Measurements from ENCODE around the gene STXBP6. TPM values are rescaled to one million over a fixed set of nuclear protein-coding genes. Genes with fewer than 3 reads are reported as not detected.
A peak's percentile ranks its signal among the peaks of the same experiment; 100 is the strongest.

Gene STXBP6
- 10 to 100 TPM; 14.4 to 28.2 (median 20.9) TPM for polyA plus RNA-seq (ENCODE audit: insufficient read length in 10 of 10)
- long read RNA-seq, donor 1, full-length matches to known transcripts, result 6 of 6 reads
- long read RNA-seq, donor 1, partial matches to known transcripts, result 0 of 6 reads
- long read RNA-seq, donor 1, other reads (novel, unspliced or antisense), result 0 of 6 reads
- long read RNA-seq, donor 2, full-length matches to known transcripts, result 6 of 6 reads
- long read RNA-seq, donor 2, partial matches to known transcripts, result 0 of 6 reads
- long read RNA-seq, donor 2, other reads (novel, unspliced or antisense), result 0 of 6 reads
- long read RNA-seq, donor 3, result 0 reads
- long read RNA-seq, donor 4, full-length matches to known transcripts, result 3 of 3 reads
- long read RNA-seq, donor 4, partial matches to known transcripts, result 0 of 3 reads
- long read RNA-seq, donor 4, other reads (novel, unspliced or antisense), result 0 of 3 reads
- long read RNA-seq, donor 5, full-length matches to known transcripts, result 11 of 11 reads
- long read RNA-seq, donor 5, partial matches to known transcripts, result 0 of 11 reads
- long read RNA-seq, donor 5, other reads (novel, unspliced or antisense), result 0 of 11 reads
- long read RNA-seq, donor 6, full-length matches to known transcripts, result 11 of 11 reads
- long read RNA-seq, donor 6, partial matches to known transcripts, result 0 of 11 reads
- long read RNA-seq, donor 6, other reads (novel, unspliced or antisense), result 0 of 11 reads
- long read RNA-seq, donor 7, full-length matches to known transcripts, result 4 of 4 reads
- long read RNA-seq, donor 7, partial matches to known transcripts, result 0 of 4 reads
- long read RNA-seq, donor 7, other reads (novel, unspliced or antisense), result 0 of 4 reads
- long read RNA-seq, donor 8, full-length matches to known transcripts, result 6 of 6 reads
- long read RNA-seq, donor 8, partial matches to known transcripts, result 0 of 6 reads
- long read RNA-seq, donor 8, other reads (novel, unspliced or antisense), result 0 of 6 reads
- long read RNA-seq, donor 9, result 0 reads

DNA sequence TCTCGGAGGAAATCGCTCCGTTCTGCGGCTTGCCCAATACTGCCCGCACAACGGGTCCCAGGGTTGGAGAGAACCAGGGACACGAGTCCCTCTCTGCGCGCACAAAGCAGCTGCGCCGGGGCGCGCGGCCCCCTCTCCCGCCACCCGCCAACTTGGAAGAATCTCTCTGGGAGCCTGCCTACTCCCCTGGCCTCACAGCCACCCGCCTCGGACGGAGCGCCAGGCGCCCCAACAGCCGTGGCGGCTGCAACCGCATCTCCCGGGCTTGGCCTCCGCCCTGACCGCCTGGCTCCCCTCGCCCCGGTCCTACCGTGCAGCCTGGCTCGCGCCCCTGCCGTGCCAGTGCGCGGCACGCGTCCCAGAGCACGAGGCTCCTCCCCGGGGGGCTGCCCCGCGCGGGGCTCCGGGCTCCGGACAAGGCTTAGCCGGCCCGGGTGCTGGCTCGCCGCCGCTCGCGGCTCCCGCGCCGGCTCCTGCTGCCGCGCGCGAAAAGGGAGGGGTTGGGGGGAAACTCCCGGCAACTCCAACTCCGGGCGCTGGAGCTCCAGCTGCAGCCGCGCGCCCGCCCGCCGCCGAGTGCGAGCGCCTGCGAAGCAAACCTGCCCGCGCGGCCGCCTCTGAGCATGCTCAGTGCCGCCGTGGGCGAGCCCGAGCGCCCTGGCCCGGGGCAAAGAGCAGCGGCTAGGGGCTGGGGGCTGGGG lies at the start of gene STXBP6:
Gene STXBP6, minus strand, starts transcription at position 580 of the 701 bp plus-strand sequence. CDS start 75,329 bp downstream, outside the sequence.
- peak; percentile 76 to 93 (median 86) for DNase-seq

DNA sequence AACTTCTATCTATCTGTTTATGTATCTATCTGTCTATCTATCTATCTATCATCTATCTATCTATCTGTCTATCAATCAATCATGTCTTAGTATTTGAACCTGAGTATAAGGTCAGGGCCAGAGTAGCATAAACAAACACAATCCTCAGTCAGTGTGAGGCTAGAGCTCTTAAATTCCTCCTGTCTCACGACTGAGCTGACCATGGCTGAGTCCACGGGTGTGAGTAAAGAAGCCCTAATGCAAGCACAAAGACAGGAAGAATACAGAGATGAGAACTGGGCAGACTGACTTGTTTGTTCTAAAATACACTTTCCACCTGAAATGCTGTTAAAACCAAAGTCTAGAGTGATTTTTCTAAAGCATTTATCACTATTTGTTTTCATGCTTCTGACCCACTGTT lies 47.2 kb upstream of the STXBP6 start:
- no peak for DNase-seq

DNA sequence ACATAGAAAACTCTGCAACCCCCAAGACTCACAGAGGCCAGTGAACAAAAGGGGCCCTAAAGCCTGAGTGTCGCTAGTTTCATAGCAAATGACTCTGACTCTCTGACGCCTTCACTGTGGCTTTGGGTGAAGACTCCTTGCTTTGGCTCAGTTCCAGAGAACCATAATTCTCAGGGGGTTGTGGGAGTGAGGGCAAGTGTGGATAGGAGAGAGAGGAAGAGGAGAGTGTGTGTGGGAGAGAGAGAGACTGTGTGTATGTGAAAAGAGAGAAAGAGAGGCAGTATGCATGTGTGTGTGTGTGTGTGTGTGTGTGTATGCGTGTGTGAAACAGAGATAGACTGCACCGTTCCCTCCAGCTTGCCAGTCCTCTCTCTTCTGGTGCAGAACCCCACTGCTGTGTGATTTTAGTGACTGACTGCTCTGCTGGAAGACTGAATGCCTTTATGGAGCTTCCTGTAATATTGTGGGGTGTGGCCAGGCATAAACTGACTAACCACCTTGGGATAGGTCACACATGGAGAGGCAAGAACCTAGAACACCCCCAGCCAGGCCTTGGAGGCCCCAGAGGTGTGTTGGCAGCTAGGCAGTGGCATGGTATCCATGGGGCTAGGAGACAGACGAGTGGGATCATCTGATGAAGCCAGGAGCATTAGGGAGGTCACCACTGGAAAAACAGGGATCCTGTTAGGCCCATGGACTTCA lies 45.9 kb upstream of the STXBP6 start:
- DNase-seq, result no peak

GRCh38 chr14:25094171-25094907 lies 44.4 kb upstream of the STXBP6 start:
- no peak for DNase-seq

- DNase-seq, result no peak
Measured at GRCh38 chr14:25092258-25092740, 42.4 kb upstream of the STXBP6 start.

DNA sequence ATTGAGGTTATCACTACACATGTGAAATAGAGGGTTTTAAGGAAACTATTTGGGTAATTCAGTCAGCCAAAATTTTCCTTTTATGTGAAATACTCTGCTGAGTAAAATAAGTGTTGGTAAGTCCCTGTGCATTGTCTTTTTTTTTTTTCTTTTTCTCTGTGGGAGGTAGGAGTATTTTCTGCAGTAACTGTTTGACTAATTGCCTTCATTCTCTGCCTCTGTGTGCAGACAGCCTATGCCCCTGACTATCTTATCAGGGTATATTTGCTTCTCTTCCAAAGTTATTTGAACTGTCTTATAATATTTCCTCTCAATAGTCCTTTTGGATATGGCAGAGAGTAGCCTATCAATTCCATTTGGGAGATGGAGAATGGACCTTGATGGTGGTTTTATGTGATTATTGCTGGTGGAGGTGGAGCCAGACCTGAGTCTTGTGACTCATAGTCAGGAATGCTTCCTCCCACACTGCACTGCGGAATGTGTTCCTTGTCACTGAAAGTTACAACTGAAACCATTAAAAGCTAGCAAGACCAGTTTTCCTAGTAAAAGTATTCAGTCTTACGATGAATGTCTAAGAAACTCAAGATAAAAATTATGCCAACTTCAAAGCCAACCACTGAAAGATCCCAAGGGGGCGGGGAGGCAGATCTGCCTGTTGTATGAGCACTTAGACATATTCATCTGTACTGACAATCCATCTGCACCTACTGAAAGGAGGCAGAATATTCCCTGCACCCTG lies 40.9 kb upstream of the STXBP6 start:
- no peak for DNase-seq

- DNase-seq, result no peak
Measured at GRCh38 chr14:25090256-25090655, 40.3 kb upstream of the STXBP6 start.

DNA sequence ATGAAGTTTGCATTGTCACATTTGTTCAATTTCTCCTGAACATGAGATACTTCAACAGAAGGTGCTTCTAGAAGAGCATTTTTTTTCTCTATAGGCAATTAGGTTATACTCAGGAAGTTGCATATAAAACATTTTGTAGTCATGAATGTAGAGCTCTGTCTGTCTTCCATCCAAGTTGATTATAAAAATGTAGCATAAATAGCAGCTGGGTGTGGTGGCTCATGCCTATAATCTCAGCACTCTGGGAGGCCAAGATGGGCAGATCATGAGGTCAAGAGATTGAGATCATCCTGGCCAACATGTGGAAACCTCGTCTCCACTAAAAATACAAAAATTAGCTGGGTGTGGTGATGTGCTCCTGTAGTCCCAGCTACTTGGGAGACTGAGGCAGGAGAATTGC lies 39.5 kb upstream of the STXBP6 start:
- no peak for DNase-seq

DNA sequence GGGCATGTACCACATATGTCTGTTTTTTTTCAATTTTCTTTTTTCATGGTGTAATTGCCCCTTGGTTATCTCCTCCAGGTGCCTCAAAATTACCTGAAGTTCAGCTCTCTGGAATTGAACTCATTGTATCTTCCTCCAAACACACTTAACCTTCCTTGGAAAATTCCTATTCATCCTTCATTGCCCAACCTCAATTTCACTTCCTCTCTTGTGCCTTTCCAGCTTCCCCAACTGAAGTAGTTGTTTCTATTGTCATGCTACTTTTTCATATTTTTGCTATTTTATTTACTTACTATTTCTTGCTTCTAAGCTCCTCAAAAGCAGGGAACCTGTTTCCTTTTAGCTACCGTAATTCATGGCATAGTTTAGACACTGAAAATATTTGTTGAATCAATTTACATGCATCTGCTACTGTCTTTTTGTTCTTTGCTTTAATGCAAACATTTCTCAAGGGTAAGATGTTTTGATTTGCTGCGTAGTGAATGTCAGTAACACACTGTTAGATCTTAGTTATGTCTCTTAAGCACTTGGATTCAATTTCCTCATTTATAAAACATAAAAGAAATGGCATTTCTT lies 37.0 kb upstream of the STXBP6 start:
- no peak for DNase-seq

DNA sequence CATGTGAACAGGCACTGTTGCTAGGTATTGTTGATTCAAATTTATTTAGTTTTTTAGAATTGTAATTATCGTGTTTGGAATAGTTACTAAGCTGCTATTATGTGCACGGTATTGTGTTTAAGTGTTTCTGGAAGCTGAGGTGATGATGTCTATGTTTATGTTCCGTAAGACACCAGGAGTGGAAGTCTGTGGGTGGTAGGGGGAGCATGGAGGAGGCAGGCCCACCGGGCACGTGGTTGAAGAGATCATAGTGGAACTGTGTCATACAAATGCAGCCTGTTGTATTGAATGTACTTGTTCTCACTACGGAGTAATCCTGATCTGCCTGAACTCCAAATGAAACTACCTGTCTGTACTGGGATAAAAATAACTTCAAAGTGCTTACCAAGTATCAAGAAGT lies 36.1 kb upstream of the STXBP6 start:
- DNase-seq, result no peak

- DNase-seq, result no peak
Measured at GRCh38 chr14:25080682-25081081, 30.7 kb upstream of the STXBP6 start.

- DNase-seq, result no peak
Measured at GRCh38 chr14:25079311-25079710, 29.4 kb upstream of the STXBP6 start.

- DNase-seq, result no peak
Measured at GRCh38 chr14:25074099-25074685, 24.2 kb upstream of the STXBP6 start.

DNA sequence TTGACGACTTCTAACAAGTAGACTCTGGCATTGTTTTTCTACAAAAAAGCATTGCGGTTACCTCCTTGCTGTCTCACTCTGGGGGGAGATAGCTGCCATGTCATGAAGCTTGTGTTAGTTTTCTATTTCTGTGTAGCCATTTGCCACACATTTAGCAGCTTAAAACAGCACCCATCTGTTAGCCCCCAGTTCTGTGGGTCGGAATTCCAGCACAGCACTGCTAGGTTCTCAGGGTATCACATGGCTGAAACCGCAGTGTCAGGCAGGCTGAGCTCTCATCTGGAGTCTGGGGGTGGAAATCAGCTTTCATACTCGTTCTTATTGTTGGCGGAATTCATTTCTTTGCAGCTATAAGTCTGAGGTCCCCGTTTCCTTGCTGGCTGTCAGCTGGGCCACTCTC lies 19.9 kb upstream of the STXBP6 start:
- DNase-seq, result peak in 1 of 3 donors; percentile 7

DNA sequence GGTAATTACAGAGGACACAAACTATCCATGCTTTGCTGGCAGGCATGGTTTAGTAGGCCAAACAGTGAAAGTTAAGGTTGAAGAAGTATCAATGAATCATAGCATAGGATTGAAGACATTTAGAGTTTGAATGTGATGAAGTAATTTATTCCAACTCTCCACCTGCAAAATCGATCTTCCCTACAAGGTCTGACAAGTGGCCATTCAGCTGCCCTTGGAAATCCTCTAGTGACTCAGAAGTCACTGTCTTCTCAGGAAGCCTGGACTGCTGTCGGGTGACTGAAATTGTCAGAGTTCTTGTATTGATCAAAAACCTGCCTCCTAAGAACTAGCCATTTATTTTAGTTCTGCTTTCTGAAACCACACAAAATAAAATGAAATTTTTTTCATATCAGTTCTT lies 17.7 kb upstream of the STXBP6 start:
- DNase-seq, result no peak

- no peak for DNase-seq
Measured at GRCh38 chr14:25062022-25062321, 12.0 kb upstream of the STXBP6 start.

GRCh38 chr14:25056688-25057078 lies 6.7 kb upstream of the STXBP6 start:
- DNase-seq, result no peak

- no peak for DNase-seq
Measured at GRCh38 chr14:25055992-25056687, 6.2 kb upstream of the STXBP6 start.

All from muscle of back (tissue), 13 donors.